IMR-90 (cell line): Measurements from ENCODE around the gene VOPP1. TPM values are rescaled to one million over a fixed set of nuclear protein-coding genes. Genes with fewer than 3 reads are reported as not detected.

Experiments used
- ATAC-seq: fragments of 200-7000 bp; cut with Tn5 transposase; 2 replicates; pipeline ENCODE4 v1.9.1; 2020; ENCODE audit warnings: low read depth, mild to moderate bottlenecking, moderate library complexity
- BruUV-seq: library from RNA; stranded (reverse); fragments of 400-500 nt; replicated peaks from 2 replicates; lab custom pipeline; 2021; lab: Mats Ljungman, UMichigan
- CTCF ChIA-PET: fragments of 300-600 bp; formaldehyde crosslinking; extraction: SDS; loops from one replicate; lab custom pipeline; 2021; ENCODE audit warnings: antibody characterized with exemption; lab: Yijun Ruan, JAX
- POLR2A ChIA-PET: fragments of 300-600 bp; sonication (Branson Sonifier 250); formaldehyde crosslinking; loops from one replicate; lab custom pipeline; 2022; ENCODE audit warnings: antibody characterized with exemption; ENCODE audit not compliant: unreplicated experiment; lab: Charles Lee
- DNase-seq: peaks from one replicate; pipeline ENCODE4 v3.0.0; 2013
- H2AFZ ChIP-seq: replicated peaks from 2 replicates; pipeline ENCODE3; 2013; ENCODE audit warnings: low read length, mild to moderate bottlenecking; ENCODE audit not compliant: poor library complexity
- H2AK5ac ChIP-seq: 2 replicates; pipeline ENCODE4 v1.6.1; 2013; ENCODE audit warnings: low read depth, low read length, inconsistent platforms
- H2AK9ac ChIP-seq: replicated peaks from 2 replicates; pipeline ENCODE3; 2013; ENCODE audit warnings: mild to moderate bottlenecking, low read depth, low read length, moderate library complexity; ENCODE audit not compliant: poor library complexity
- H2BK120ac ChIP-seq: 2 replicates; pipeline ENCODE4 v1.6.1; 2013; ENCODE audit warnings: low read depth, low read length, inconsistent platforms
- H2BK15ac ChIP-seq: 3 replicates; pipeline ENCODE4 v1.6.1; 2013; ENCODE audit warnings: low read depth, low read length, inconsistent platforms
- H2BK20ac ChIP-seq: 2 replicates; pipeline ENCODE4 v1.6.1; 2013; ENCODE audit warnings: low read depth, mild to moderate bottlenecking, inconsistent platforms, low read length, moderate library complexity
- H2BK5ac ChIP-seq: 2 replicates; pipeline ENCODE4 v1.6.1; 2013; ENCODE audit warnings: mild to moderate bottlenecking, low read depth, low read length, inconsistent platforms; ENCODE audit not compliant: poor library complexity, severe bottlenecking
- H3K14ac ChIP-seq: replicated peaks from 2 replicates; pipeline ENCODE4 v1.6.1; 2013; ENCODE audit warnings: low read depth, low read length, inconsistent platforms
- H3K18ac ChIP-seq: 2 replicates; pipeline ENCODE4 v1.6.1; 2013; ENCODE audit warnings: low read depth, low read length, control low read depth
- H3K23ac ChIP-seq: 2 replicates; pipeline ENCODE4 v1.6.1; 2013; ENCODE audit warnings: low read depth, low read length, inconsistent platforms
- H3K27ac ChIP-seq: 2 replicates; pipeline ENCODE4 v1.5.1; 2013; ENCODE audit warnings: mild to moderate bottlenecking, control low read depth, low read length; ENCODE audit not compliant: insufficient read depth
- H3K27me3 ChIP-seq: 2 replicates; pipeline ENCODE4 v1.6.1; 2013; ENCODE audit warnings: low read length; ENCODE audit not compliant: control insufficient read depth, insufficient read depth
- H3K36me3 ChIP-seq: 2 replicates; pipeline ENCODE4 v1.6.1; 2013; ENCODE audit warnings: low read length, mixed read lengths; ENCODE audit not compliant: control insufficient read depth, insufficient read depth
- H3K4ac ChIP-seq: 2 replicates; pipeline ENCODE4 v1.6.1; 2013; ENCODE audit warnings: low read depth, low read length, inconsistent platforms
- H3K4me1 ChIP-seq: 2 replicates; pipeline ENCODE4 v1.6.1; 2013; ENCODE audit warnings: low read length, mixed read lengths; ENCODE audit not compliant: control insufficient read depth, insufficient read depth
- H3K4me2 ChIP-seq: 2 replicates; pipeline ENCODE4 v1.6.1; 2013; ENCODE audit warnings: low read depth, mild to moderate bottlenecking, control low read depth, low read length, moderate library complexity
- H3K4me3 ChIP-seq: 2 replicates; pipeline ENCODE4 v1.5.1; 2013; ENCODE audit warnings: low read depth, mild to moderate bottlenecking, control low read depth, low read length, moderate library complexity; ENCODE audit not compliant: insufficient read depth
- H3K56ac ChIP-seq: 2 replicates; pipeline ENCODE4 v1.6.1; 2013; ENCODE audit warnings: low read length, inconsistent platforms; ENCODE audit not compliant: insufficient read depth; ENCODE audit errors: extremely low read depth
- H3K79me1 ChIP-seq, 2 experiments: 2 replicates each; pipeline ENCODE4 v1.6.1; 2013; ENCODE audit warnings: low read length in 2 of 2, inconsistent platforms in 1 of 2, low read depth in 1 of 2
- H3K9ac ChIP-seq: 2 replicates; pipeline ENCODE4 v1.6.1; 2013; ENCODE audit warnings: low read depth, low read length, control low read depth
- H3K9me1 ChIP-seq: 2 replicates; pipeline ENCODE4 v1.6.1; 2013; ENCODE audit warnings: low read length, inconsistent platforms; ENCODE audit not compliant: insufficient read depth
- H3K9me3 ChIP-seq: 2 replicates; pipeline ENCODE4 v1.6.1; 2013; ENCODE audit warnings: low read length; ENCODE audit not compliant: control insufficient read depth, insufficient read depth
- H4K20me1 ChIP-seq: 2 replicates; pipeline ENCODE4 v1.6.1; 2013; ENCODE audit warnings: low read length, inconsistent platforms; ENCODE audit not compliant: insufficient read depth
- H4K5ac ChIP-seq: 2 replicates; pipeline ENCODE4 v1.6.1; 2013; ENCODE audit warnings: mild to moderate bottlenecking, low read depth, low read length, control low read depth
- H4K8ac ChIP-seq, 2 experiments: 2 replicates each; pipeline ENCODE4 v1.6.1; 2013; ENCODE audit warnings: low read depth in 2 of 2, low read length in 2 of 2, control low read depth in 1 of 2, inconsistent platforms in 1 of 2
- H4K91ac ChIP-seq: 2 replicates; pipeline ENCODE4 v1.6.1; 2013; ENCODE audit warnings: low read depth, low read length, inconsistent platforms; ENCODE audit not compliant: insufficient read depth
- BHLHE40 ChIP-seq: fragments of 150-350 bp; IDR thresholded peaks from 2 replicates; pipeline ENCODE4 v1.6.1; 2016; ENCODE audit warnings: mild to moderate bottlenecking, low read depth, low read length
- CHD1 ChIP-seq: IDR thresholded peaks from 2 replicates; pipeline ENCODE4 v1.6.1; 2012; ENCODE audit warnings: low read depth, low read length, improper control_type of control experiment
- FOS ChIP-seq: fragments of 150-350 bp; IDR thresholded peaks from 2 replicates; pipeline ENCODE4 v1.6.1; 2016; ENCODE audit warnings: low read depth, low read length
- RFX5 ChIP-seq: IDR thresholded peaks from 2 replicates; pipeline ENCODE4 v1.8.0; 2012; ENCODE audit warnings: low read depth, mild to moderate bottlenecking, low read length, moderate library complexity
- WGBS, 2 experiments: methylation state at CpG; one replicate each; pipeline versions ENCODE4 v1.1.5 to v1.1.7; 2013; ENCODE audit warnings: missing lambda C conversion rate in 2 of 2; ENCODE audit not compliant: insufficient read length in 1 of 2; ENCODE audit errors: extremely low coverage in 2 of 2; 5-methylcytosine and 5-hydroxymethylcytosine counted together
- dilution Hi-C: fragments of 300-500 bp; cut with HindIII; formaldehyde crosslinking; loops from one replicate; pipeline ENCODE4 v1.14.3; 2018; ENCODE audit warnings: low sequenced_read_pairs; ENCODE audit not compliant: unreplicated experiment
- in situ Hi-C: fragments of 300-500 bp; cut with MboI; formaldehyde crosslinking; loops from 3 replicates; pipeline ENCODE4 v1.14.3; 2019; ENCODE audit warnings: low sequenced_read_pairs, inconsistent platforms, mixed read lengths
- intact Hi-C: fragments of 100-400 bp; cut with micrococcal nuclease; formaldehyde crosslinking; loops from 2 replicates; pipeline ENCODE4 v1.10.0; 2022
- polyA plus RNA-seq, 3 experiments: library from polyadenylated mRNA; depleted of rRNA; stranded (reverse); fragments of >200 nt; gene quantifications; 2 replicates each; pipeline ENCODE4 v1.2.3, GENCODE V29; 2012; ENCODE audit warnings: low replicate concordance in 1 of 3
- total RNA-seq: library from RNA; depleted of rRNA; stranded (reverse); fragments of >200 nt; gene quantifications from 2 replicates; pipeline ENCODE4 v1.2.3, GENCODE V29; 2012

VOPP1 gene
- total and polyA plus RNA-seq, 2 of the 4 experiments (the other 2 are of a cell fraction) = 60.2 to 94.5 TPM

- no peak for TF ChIP-seq BHLHE40
These were observed 13.1 kb downstream of the VOPP1 start (continued) for GRCh38 chr7:55558962-55559920.

- no peak overlapping the region for H2BK20ac ChIP-seq
- H4K5ac ChIP-seq = no peak overlapping the region
- no peak overlapping the region for H3K18ac ChIP-seq
- WGBS, 2 experiments = no CpG with 5 or more reads among the region's 7 CpGs
- peaks cover 64 to 98% of the 10 kb centered on the region in 2 experiments for H3K79me1 ChIP-seq
- in situ Hi-C loops (loop anchor here (25.0 kb wide), 1 partner anchor 795 kb away; the partner anchor contains the start of gene SEC61G), dilution Hi-C loops (no loop called here), intact Hi-C loops (no loop called here)
- no peak overlapping the region for H3K14ac ChIP-seq
- H2BK120ac ChIP-seq = no peak overlapping the region
- H2AFZ ChIP-seq = no peak overlapping the region
- BruUV-seq = no TSS peak
- no peak overlapping the region for H3K4ac ChIP-seq
- H3K36me3 ChIP-seq = peaks cover 6% of the 10 kb centered on the region
- H3K9me1 ChIP-seq = peaks cover 52% of the 10 kb centered on the region
- no peak overlapping the region for H2AK5ac ChIP-seq
- no peak overlapping the region for H2BK15ac ChIP-seq
- no peak overlapping the region for H2BK5ac ChIP-seq
- TF ChIP-seq CHD1 (no peak), RFX5 (no peak), FOS (no peak)
- H3K4me3 ChIP-seq = no peak overlapping the region
- H3K27me3 ChIP-seq = no peaks in the 10 kb centered on the region
- H4K91ac ChIP-seq = no peak overlapping the region
- no peak overlapping the region for H3K4me2 ChIP-seq
- H4K20me1 ChIP-seq = peaks cover 100% of the 10 kb centered on the region
- H3K9ac ChIP-seq = no peak overlapping the region
- no peaks in the 10 kb centered on the region for H3K9me3 ChIP-seq
- H2AK9ac ChIP-seq = no peak overlapping the region
- H3K56ac ChIP-seq = no peak overlapping the region
- CTCF ChIA-PET = no interaction called here
- DNase-seq (no peak), ATAC-seq (no peak)
- no peak overlapping the region for H4K8ac ChIP-seq
- no peak overlapping the region for H3K27ac ChIP-seq
- POLR2A ChIA-PET = no interaction called here
- peaks cover 17% of the 10 kb centered on the region for H3K4me1 ChIP-seq
- H3K23ac ChIP-seq = no peak overlapping the region
These were observed 14.6 kb downstream of the VOPP1 start for GRCh38 chr7:55557666-55558188.
